Measurements from ENCODE around the gene MARVELD3. TPM values are rescaled to one million over a fixed set of nuclear protein-coding genes. Genes with fewer than 3 reads are reported as not detected.

The MARVELD3 gene
- total RNA-seq, 1 donor from 2014 or later: 17.0 TPM

DNA sequence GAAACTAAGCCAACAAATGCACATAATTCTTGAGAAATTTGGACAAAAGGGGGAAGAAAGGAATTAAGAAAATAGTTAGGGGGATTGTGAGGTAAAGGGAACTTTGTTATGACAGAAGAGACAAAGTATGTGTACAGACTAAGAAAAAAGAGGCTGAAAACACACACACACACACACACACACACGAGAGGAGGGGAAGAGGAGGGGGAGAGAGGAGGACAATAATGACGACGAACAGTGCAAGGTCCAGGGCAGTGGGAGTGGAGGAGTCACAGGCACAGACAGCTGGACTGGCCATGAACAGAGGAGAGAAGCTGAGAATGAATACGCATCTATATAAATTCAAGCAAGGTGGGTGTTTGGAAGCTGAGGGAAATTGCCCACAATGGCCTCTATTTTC lies 44.6 kb downstream of the MARVELD3 start:
- H3K27me3 Mint-ChIP-seq: no peaks in the 10 kb centered on the region
- H3K4me3 Mint-ChIP-seq: no peak overlapping the region
- TF ChIP-seq, protein P1, sequence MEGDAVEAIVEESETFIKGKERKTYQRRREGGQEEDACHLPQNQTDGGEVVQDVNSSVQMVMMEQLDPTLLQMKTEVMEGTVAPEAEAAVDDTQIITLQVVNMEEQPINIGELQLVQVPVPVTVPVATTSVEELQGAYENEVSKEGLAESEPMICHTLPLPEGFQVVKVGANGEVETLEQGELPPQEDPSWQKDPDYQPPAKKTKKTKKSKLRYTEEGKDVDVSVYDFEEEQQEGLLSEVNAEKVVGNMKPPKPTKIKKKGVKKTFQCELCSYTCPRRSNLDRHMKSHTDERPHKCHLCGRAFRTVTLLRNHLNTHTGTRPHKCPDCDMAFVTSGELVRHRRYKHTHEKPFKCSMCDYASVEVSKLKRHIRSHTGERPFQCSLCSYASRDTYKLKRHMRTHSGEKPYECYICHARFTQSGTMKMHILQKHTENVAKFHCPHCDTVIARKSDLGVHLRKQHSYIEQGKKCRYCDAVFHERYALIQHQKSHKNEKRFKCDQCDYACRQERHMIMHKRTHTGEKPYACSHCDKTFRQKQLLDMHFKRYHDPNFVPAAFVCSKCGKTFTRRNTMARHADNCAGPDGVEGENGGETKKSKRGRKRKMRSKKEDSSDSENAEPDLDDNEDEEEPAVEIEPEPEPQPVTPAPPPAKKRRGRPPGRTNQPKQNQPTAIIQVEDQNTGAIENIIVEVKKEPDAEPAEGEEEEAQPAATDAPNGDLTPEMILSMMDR (conservative IDR thresholded peaks at IDR 0.05): no peak
- peak overlapping the region; percentile 63 for H3K27ac Mint-ChIP-seq
- no peak for DNase-seq (ENCODE audit: extremely low spot score, unreplicated experiment)
- peaks cover 16% of the 10 kb centered on the region for H3K36me3 Mint-ChIP-seq
- H3K4me1 Mint-ChIP-seq (ENCODE audit: unreplicated experiment): no peaks in the 10 kb centered on the region
- H3K9me3 Mint-ChIP-seq: no peaks in the 10 kb centered on the region

GRCh38 chr16:71671165-71671564 lies 45.2 kb downstream of the MARVELD3 start:
- no peaks in the 10 kb centered on the region for H3K9me3 Mint-ChIP-seq
- H3K27ac Mint-ChIP-seq: no peak overlapping the region
- TF ChIP-seq, protein P1 (conservative IDR thresholded peaks at IDR 0.05): no peak
- no peak overlapping the region for H3K4me3 Mint-ChIP-seq
- no peak for DNase-seq (ENCODE audit: extremely low spot score, unreplicated experiment)
- H3K4me1 Mint-ChIP-seq (ENCODE audit: unreplicated experiment): no peaks in the 10 kb centered on the region
- no peaks in the 10 kb centered on the region for H3K27me3 Mint-ChIP-seq
- peaks cover 16% of the 10 kb centered on the region for H3K36me3 Mint-ChIP-seq

GRCh38 chr16:71672125-71672524 lies 46.1 kb downstream of the MARVELD3 start:
- Mint-ChIP-seq H3K27ac (no peak overlapping the region), H3K4me3 (no peak overlapping the region), H3K9me3 (no peaks in the 10 kb centered on the region), H3K4me1 (ENCODE audit: unreplicated experiment) (no peaks in the 10 kb centered on the region), H3K27me3 (no peaks in the 10 kb centered on the region), H3K36me3 (peaks cover 16% of the 10 kb centered on the region)
- TF ChIP-seq, protein P1 (conservative IDR thresholded peaks at IDR 0.05): no peak
- DNase-seq (ENCODE audit: extremely low spot score, unreplicated experiment): no peak

GRCh38 chr16:71672803-71673581 lies 47.0 kb downstream of the MARVELD3 start:
- DNase-seq (ENCODE audit: extremely low spot score, unreplicated experiment): no peak
- Mint-ChIP-seq H3K27me3 (no peaks in the 10 kb centered on the region), H3K4me1 (ENCODE audit: unreplicated experiment) (no peaks in the 10 kb centered on the region), H3K9me3 (no peaks in the 10 kb centered on the region), H3K36me3 (peaks cover 20% of the 10 kb centered on the region), H3K27ac (no peak overlapping the region), H3K4me3 (no peak overlapping the region)
- TF ChIP-seq, protein P1 (conservative IDR thresholded peaks at IDR 0.05): no peak

DNA sequence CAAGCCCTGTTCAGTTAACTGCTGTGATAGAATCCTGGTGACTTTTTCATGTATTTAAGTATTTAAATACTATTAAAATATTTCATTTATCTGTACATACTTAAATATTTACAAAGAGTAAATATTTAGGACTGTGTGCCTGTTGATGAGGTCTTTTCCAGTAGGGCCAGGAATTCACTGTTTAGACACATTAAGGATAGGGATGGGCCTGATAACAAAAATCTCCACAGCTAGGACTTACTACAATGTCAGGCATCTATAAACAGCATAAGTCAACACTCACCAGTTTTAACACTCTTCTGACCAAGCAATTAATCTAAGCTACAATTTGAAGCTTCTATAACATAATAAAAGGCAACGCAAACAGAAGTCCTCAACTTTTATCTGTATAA lies 47.6 kb downstream of the MARVELD3 start:
- Mint-ChIP-seq H3K4me3 (no peak overlapping the region), H3K4me1 (ENCODE audit: unreplicated experiment) (no peaks in the 10 kb centered on the region), H3K27me3 (no peaks in the 10 kb centered on the region), H3K9me3 (no peaks in the 10 kb centered on the region), H3K36me3 (peaks cover 20% of the 10 kb centered on the region), H3K27ac (no peak overlapping the region)
- TF ChIP-seq, protein P1 (conservative IDR thresholded peaks at IDR 0.05): no peak
- no peak for DNase-seq (ENCODE audit: extremely low spot score, unreplicated experiment)

All from type B pancreatic cell (in vitro differentiated cells).